T-helper 2 cell treated with Interferon-gamma antibody and Interleukin-4, amounts not matched to agents 5 μg/mL and 100 μg/mL, for 36 hours (primary cell): ENCODE data around the gene CTSW.

Experiments
- DNase-seq: peaks from one replicate; pipeline ENCODE4 v3.0.0; 2021; ENCODE audit warnings: low spot score
- H3K27ac Mint-ChIP-seq: one replicate; pipeline ENCODE4 v1.8.0; 2021; ENCODE audit warnings: mild to moderate bottlenecking, mixed read lengths
- H3K27me3 Mint-ChIP-seq: one replicate; pipeline ENCODE4 v1.8.0; 2021; ENCODE audit warnings: low read depth, mixed read lengths
- H3K36me3 Mint-ChIP-seq: one replicate; pipeline ENCODE4 v1.8.0; 2021; ENCODE audit warnings: low read depth, mixed read lengths
- H3K4me1 Mint-ChIP-seq: one replicate; pipeline ENCODE4 v1.8.0; 2021; ENCODE audit warnings: low read depth, mixed read lengths
- H3K4me3 Mint-ChIP-seq: one replicate; pipeline ENCODE4 v1.8.0; 2022; ENCODE audit warnings: mild to moderate bottlenecking, moderate library complexity, mixed read lengths
- H3K9me3 Mint-ChIP-seq: one replicate; pipeline ENCODE4 v1.8.0; 2021; ENCODE audit warnings: mixed read lengths

CTSW gene

DNA sequence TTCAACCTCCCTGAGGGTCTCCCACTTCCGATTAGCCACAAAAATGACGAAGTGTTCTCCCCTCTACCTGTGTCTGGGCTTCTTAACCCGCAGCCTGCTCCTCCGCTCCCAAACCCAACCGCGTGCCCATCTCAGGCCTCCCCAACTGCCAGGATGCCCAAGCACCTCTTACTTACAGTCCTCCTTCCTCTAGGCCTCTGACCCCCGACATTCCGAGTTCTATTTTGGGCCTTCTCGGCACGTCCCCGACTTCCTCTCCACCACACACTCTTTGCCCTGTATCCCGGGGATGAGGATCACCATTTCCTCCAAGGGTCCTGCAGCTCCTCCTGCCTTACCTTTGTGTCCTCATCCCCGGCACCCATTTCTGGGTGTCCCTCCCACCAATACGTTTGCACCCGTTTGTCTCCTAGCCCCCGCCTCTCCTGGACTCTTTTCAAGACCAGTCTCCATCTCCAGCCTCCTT lies 19.8 kb upstream of the CTSW start:
- no peaks in the 10 kb centered on the region for H3K9me3 Mint-ChIP-seq
- peak overlapping the region; percentile 98 for H3K27ac Mint-ChIP-seq
- no peak for DNase-seq
- H3K36me3 Mint-ChIP-seq, result peaks cover 49% of the 10 kb centered on the region
- peaks cover 41% of the 10 kb centered on the region for H3K4me1 Mint-ChIP-seq
- H3K4me3 Mint-ChIP-seq, result peak overlapping the region; percentile 91
- no peaks in the 10 kb centered on the region for H3K27me3 Mint-ChIP-seq

- Mint-ChIP-seq H3K27ac (peak within 1 kb of the TSS; percentile 98), H3K9me3 (no peaks in the 10 kb centered on the region), H3K36me3 (peaks cover 50% of the 10 kb centered on the region), H3K4me3 (peak within 1 kb of the TSS; percentile 91), H3K27me3 (no peaks in the 10 kb centered on the region), H3K4me1 (peaks cover 42% of the 10 kb centered on the region)
- DNase-seq, result peak; percentile 94
These were observed 19.1 kb upstream of the CTSW start, which contains the start of gene MUS81 for GRCh38 chr11:65860278-65861164. MUS81 (plus strand) TSS chr11:65860433; CDS start chr11:65860754, 321 bp downstream.

DNA sequence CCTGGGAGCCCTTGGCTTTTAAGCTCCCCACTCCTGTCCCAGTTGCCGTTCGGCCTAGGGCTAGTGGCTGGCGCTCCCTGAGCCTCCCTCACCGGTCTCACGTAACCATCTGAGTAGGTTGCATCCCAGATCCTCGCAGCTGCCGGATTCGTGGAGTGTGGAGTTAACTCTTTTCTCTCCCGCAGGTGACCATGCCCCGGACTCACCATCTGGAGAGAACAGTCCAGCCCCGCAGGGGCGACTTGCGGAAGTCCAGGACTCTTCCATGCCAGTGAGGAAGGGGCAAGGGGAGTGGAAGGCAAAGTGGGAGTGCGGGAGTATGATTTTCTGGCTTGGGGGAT lies 18.5 kb upstream of the CTSW start:
- H3K9me3 Mint-ChIP-seq, result no peaks in the 10 kb centered on the region
- no peak for DNase-seq
- H3K27ac Mint-ChIP-seq, result peak overlapping the region; percentile 93
- H3K4me3 Mint-ChIP-seq, result peak overlapping the region; percentile 91
- peaks cover 49% of the 10 kb centered on the region for H3K36me3 Mint-ChIP-seq
- peaks cover 36% of the 10 kb centered on the region for H3K4me1 Mint-ChIP-seq
- H3K27me3 Mint-ChIP-seq, result no peaks in the 10 kb centered on the region

DNA sequence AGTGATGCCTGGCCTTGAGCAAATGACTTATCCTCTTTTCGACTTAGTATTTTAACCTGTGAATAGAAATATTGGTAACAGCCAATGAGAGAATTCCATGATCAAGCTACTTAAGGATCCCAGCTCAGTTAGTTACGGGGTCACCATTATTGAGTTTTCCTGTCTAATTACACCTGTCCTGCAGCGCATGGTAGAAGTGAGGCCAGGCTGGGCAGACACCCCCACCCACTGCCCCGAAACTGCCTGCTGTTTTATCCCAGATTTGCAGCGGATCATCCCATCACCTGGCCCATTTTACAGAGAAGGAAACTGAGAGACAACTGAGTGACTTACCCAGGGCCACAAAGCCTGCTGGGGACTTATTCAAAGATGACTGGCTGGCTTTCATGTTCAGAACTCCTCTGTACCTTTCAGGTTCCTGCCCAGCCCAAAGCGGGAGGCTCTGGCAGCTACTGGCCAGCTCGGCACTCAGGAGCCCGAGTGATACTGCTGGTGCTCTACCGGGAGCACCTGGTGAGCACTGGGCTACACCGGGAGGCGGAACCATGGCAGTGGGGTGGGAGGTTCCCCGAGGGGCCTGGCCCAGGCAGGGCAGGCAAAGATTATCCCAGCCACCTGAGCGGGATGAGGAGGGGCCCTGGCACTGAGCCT lies 18.0 kb upstream of the CTSW start:
- peak overlapping the region; percentile 93 for H3K27ac Mint-ChIP-seq
- peaks cover 30% of the 10 kb centered on the region for H3K4me1 Mint-ChIP-seq
- peak overlapping the region; percentile 91 for H3K4me3 Mint-ChIP-seq
- no peak for DNase-seq
- H3K36me3 Mint-ChIP-seq, result peaks cover 45% of the 10 kb centered on the region
- no peaks in the 10 kb centered on the region for H3K9me3 Mint-ChIP-seq
- no peaks in the 10 kb centered on the region for H3K27me3 Mint-ChIP-seq

DNA sequence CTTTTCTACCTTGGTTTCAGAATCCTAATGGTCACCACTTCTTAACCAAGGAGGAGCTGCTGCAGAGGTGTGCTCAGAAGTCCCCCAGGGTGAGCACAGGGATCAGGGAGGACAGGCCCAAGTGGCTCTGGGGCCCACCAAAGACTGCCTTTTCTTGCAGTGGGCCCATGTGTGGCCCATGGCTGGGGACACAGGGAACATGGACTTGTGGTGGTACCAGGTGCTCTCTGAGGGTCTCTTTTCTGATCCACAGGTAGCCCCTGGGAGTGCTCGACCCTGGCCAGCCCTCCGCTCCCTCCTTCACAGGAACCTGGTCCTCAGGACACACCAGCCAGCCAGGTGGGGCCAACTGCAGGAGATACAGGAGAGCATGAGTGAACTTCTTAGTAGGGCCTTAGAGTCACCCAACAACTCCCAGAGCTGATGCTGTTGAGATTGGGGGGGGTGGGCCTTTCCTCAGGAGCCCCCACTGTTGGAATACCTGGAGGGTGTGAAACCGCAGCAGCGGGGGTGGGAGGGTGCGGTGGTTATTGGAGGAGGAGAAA lies 17.4 kb upstream of the CTSW start:
- DNase-seq, result no peak
- Mint-ChIP-seq H3K27me3 (no peaks in the 10 kb centered on the region), H3K9me3 (no peaks in the 10 kb centered on the region), H3K27ac (peak overlapping the region; percentile 13), H3K36me3 (peaks cover 48% of the 10 kb centered on the region), H3K4me3 (peak overlapping the region; percentile 44), H3K4me1 (peaks cover 28% of the 10 kb centered on the region)

DNA sequence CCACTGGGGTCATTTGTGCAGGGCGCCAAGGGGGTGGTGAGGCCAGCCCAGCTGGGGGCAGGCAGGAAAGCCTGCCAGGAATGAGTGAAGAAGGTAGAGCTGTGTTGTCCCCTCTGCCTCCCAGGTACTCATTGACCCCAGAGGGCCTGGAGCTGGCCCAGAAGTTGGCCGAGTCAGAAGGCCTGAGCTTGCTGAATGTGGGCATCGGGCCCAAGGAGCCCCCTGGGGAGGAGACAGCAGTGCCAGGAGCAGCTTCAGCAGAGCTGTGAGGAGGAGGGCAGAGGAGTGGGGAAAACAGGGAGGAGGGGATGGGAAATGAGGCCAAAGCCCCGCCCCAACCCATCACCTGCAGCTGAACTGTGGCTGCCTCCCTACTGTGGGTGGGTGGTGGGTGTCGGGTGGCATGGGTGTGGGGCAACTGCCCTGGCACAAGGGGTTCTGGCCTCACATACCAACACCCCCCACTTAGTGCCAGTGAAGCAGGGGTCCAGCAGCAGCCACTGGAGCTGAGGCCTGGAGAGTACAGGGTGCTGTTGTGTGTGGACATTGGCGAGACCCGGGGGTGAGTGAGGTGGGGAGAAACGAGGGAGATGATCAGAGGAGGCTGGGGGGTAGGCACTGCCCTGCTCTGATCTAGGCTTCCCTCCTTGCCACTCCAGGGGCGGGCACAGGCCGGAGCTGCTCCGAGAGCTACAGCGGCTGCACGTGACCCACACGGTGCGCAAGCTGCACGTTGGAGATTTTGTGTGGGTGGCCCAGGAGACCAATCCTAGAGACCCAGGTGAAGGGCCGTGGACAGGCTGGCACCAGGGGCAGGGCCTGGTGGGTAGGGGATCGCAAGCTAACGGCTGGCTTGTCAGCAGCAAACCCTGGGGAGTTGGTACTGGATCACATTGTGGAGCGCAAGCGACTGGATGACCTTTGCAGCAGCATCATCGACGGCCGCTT lies 16.4 kb upstream of the CTSW start:
- Mint-ChIP-seq H3K4me1 (peaks cover 27% of the 10 kb centered on the region), H3K27ac (peak overlapping the region; percentile 13), H3K36me3 (peaks cover 48% of the 10 kb centered on the region), H3K4me3 (peak overlapping the region; percentile 44), H3K9me3 (no peaks in the 10 kb centered on the region), H3K27me3 (no peaks in the 10 kb centered on the region)
- DNase-seq, result no peak

DNA sequence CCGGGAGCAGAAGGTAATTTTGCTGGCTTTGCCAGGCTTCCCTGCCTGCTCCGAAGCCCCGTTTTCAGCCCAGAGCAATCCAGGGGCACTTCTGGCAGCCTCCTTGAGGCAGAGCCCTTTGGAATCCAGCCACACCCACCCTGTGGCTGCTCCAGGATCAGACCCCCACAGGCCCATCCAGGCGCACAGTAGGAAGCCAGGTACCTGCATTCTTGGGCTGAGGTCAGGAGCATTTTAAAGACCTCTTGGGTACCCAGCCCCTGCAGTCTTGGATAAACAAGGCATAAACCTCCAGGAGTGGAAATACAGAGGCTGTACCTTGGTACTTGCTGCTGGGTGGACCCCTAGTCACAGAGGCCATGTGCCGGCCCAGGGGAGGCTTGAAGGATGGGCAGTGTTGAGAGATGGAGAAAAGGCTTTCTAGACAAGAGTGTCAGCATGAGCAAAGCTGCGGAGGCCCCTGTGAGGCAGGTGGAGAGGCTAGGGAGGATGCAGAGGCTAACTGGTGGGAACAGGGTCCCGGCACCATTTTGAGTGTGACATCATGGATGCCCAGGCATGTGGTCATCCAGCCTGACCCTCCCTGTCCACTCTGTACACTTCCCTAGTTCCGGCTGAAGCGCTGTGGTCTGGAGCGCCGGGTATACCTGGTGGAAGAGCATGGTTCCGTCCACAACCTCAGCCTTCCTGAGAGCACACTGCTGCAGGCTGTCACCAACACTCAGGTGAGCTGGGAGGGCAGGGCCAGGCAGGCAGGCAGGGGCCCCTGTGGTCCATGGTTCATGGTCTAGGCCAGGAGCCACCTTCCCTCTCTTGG lies 15.5 kb upstream of the CTSW start:
- Mint-ChIP-seq H3K27me3 (no peaks in the 10 kb centered on the region), H3K4me3 (no peak overlapping the region), H3K36me3 (peaks cover 48% of the 10 kb centered on the region), H3K27ac (peak overlapping the region; percentile 36), H3K9me3 (no peaks in the 10 kb centered on the region), H3K4me1 (peaks cover 21% of the 10 kb centered on the region)
- no peak for DNase-seq

DNA sequence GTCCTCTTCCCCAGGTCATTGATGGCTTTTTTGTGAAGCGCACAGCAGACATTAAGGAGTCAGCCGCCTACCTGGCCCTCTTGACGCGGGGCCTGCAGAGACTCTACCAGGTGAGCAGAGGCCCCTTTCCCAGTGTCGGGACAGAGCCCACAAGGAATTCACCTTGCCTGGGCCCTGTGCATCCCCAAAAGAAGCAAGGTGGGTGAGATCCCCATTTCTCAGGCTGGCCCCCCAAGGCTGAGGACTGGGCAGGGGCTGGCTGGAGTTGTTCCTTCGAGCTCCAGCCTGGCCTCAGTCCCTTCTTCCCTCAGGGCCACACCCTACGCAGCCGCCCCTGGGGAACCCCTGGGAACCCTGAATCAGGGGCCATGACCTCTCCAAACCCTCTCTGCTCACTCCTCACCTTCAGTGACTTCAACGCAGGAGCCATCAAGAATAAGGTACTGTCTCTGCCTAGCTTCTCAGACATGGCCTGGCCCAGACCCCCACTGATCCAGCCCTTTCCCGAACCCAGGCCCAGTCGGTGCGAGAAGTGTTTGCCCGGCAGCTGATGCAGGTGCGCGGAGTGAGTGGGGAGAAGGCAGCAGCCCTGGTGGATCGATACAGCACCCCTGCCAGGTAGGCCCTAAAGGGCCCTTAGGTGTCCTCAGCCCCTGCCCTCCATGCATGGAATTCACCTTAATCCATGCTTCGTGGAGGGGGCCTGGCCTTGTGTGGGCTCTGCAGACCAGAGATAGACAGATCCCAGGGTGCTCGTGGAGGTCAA lies 14.7 kb upstream of the CTSW start:
- Mint-ChIP-seq H3K9me3 (no peaks in the 10 kb centered on the region), H3K4me3 (no peak overlapping the region), H3K27me3 (no peaks in the 10 kb centered on the region), H3K27ac (peak overlapping the region; percentile 36), H3K4me1 (peaks cover 18% of the 10 kb centered on the region), H3K36me3 (peaks cover 48% of the 10 kb centered on the region)
- DNase-seq, result no peak

- Mint-ChIP-seq H3K4me3 (no peak overlapping the region), H3K4me1 (peaks cover 22% of the 10 kb centered on the region), H3K27ac (no peak overlapping the region), H3K36me3 (peaks cover 47% of the 10 kb centered on the region), H3K27me3 (no peaks in the 10 kb centered on the region), H3K9me3 (no peaks in the 10 kb centered on the region)
- no peak for DNase-seq
These were observed 14.0 kb upstream of the CTSW start for GRCh38 chr11:65865550-65866172.

DNA sequence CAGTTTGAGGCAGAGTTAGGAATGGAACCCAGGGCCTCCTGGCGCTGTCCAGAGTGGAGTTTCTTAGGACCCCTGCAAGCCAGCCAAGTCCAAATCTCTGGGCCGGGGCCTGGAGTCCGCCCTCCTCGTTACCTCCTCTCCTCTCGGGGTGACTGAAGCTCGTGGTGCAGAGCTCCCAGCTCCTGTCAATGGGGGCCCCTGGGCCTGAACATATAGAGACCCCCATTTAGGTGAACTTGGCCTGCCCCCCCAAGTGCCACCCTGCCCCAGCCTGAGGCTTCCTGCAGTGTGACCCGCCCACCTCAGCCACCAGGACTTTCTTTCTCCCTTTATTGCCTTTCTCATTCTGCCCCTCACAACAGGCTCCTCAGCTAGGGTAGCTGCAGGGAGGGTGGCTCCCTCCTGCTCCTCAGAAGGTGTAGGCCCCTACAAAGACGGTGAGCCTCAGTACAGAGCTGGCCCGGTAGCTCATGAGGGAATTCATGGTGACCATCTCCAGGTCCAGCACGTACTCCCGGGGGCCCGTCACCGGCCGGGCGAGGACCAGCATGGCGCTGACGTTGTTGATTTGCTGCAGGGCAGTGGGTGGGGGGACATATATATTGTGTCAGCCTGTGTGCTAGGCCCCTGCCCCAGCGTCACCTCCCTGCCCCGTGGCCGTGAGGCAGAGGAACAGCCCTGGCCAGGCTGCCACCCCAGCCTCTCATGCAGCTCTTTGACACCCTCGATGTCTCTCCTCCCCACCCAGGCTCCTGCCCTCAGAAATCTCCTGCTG lies 12.9 kb upstream of the CTSW start:
- peaks cover 25% of the 10 kb centered on the region for H3K4me1 Mint-ChIP-seq
- no peak overlapping the region for H3K4me3 Mint-ChIP-seq
- H3K36me3 Mint-ChIP-seq, result peaks cover 40% of the 10 kb centered on the region
- no peaks in the 10 kb centered on the region for H3K9me3 Mint-ChIP-seq
- no peak for DNase-seq
- H3K27me3 Mint-ChIP-seq, result no peaks in the 10 kb centered on the region
- H3K27ac Mint-ChIP-seq, result no peak overlapping the region

DNA sequence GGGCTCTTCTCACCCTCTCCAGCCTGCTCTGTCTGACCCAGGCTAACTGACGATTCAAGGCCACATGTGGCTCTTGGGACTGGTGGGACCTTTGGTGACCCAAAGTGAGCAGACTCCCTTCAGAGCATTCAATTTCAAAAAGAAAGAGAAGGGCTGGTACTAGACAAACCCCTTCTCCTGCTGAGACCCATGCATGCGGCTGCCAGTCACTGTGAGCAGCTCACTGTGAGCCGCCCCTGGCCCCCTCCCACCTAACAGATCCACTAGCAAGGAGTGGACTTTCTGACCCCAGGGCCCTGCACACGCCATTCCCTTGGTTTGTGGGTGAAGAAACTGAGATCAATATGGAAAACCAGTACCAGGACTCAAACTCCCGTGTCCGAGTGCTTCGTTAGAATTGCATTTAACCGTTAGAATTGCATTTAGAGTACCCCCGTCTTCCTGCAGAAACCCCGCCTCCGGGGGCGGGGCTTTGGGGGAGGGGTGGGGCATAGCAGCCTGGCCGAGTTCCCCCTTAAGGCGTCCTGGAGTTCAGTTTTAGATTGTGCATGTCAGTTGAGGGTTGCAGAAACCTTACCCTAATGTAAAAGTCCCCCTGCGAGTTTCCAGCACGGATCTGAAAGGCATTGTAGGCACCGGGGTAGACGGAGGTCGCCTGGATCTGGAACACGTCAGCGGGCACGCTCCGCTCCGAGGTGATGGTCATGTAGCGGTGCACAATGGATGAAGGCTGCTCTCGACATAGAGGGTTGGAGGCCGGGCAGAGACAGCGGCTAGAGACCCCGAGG lies 12.2 kb upstream of the CTSW start:
- no peak for DNase-seq
- H3K4me3 Mint-ChIP-seq, result no peak overlapping the region
- peaks cover 35% of the 10 kb centered on the region for H3K36me3 Mint-ChIP-seq
- H3K27ac Mint-ChIP-seq, result no peak overlapping the region
- peaks cover 21% of the 10 kb centered on the region for H3K4me1 Mint-ChIP-seq
- no peaks in the 10 kb centered on the region for H3K27me3 Mint-ChIP-seq
- no peaks in the 10 kb centered on the region for H3K9me3 Mint-ChIP-seq
